Measurements from ENCODE around the gene ANO10.

The ANO10 gene

GRCh38 chr3:43425829-43426228 is 196.0 kb downstream of the ANO10 start:
- in situ Hi-C loops (cut with MboI; ENCODE audit: low sequenced_read_pairs) = no loop called here

GRCh38 chr3:43423639-43424038 is 198.2 kb downstream of the ANO10 start:
- in situ Hi-C loops (cut with MboI; ENCODE audit: low sequenced_read_pairs) = no loop called here

- in situ Hi-C loops (cut with MboI; ENCODE audit: low sequenced_read_pairs) = no loop called here
Observed at GRCh38 chr3:43423142-43423541, 198.7 kb downstream of the ANO10 start.

GRCh38 chr3:43418601-43419272 is 203.1 kb downstream of the ANO10 start:
- in situ Hi-C loops (cut with MboI; ENCODE audit: low sequenced_read_pairs) = no loop called here

- in situ Hi-C loops (cut with MboI; ENCODE audit: low sequenced_read_pairs) = no loop called here
Observed at GRCh38 chr3:43417133-43417532, 204.7 kb downstream of the ANO10 start.

- in situ Hi-C loops (cut with MboI; ENCODE audit: low sequenced_read_pairs) = no loop called here
Observed at GRCh38 chr3:43415088-43415487, 206.7 kb downstream of the ANO10 start.

GRCh38 chr3:43413676-43414368 is 208.0 kb downstream of the ANO10 start:
- in situ Hi-C loops (cut with MboI; ENCODE audit: low sequenced_read_pairs) = no loop called here

GRCh38 chr3:43411429-43411828 is 210.4 kb downstream of the ANO10 start:
- in situ Hi-C loops (cut with MboI; ENCODE audit: low sequenced_read_pairs) = no loop called here

- in situ Hi-C loops (cut with MboI; ENCODE audit: low sequenced_read_pairs) = no loop called here
Observed at GRCh38 chr3:43410592-43410991, 211.2 kb downstream of the ANO10 start.

GRCh38 chr3:43409506-43409905 is 212.3 kb downstream of the ANO10 start:
- in situ Hi-C loops (cut with MboI; ENCODE audit: low sequenced_read_pairs) = no loop called here

- in situ Hi-C loops (cut with MboI; ENCODE audit: low sequenced_read_pairs) = no loop called here
Observed at GRCh38 chr3:43406643-43407023, 215.2 kb downstream of the ANO10 start.

- in situ Hi-C loops (cut with MboI; ENCODE audit: low sequenced_read_pairs) = no loop called here
Observed at GRCh38 chr3:43405888-43406642, 215.7 kb downstream of the ANO10 start.

GRCh38 chr3:43400781-43401730 is 220.8 kb downstream of the ANO10 start:
- in situ Hi-C loops (cut with MboI; ENCODE audit: low sequenced_read_pairs) = no loop called here

- in situ Hi-C loops (cut with MboI; ENCODE audit: low sequenced_read_pairs) = no loop called here
Observed at GRCh38 chr3:43400167-43400566, 221.6 kb downstream of the ANO10 start.

- in situ Hi-C loops (cut with MboI; ENCODE audit: low sequenced_read_pairs) = no loop called here
Observed at GRCh38 chr3:43399034-43399433, 222.8 kb downstream of the ANO10 start.

- in situ Hi-C loops (cut with MboI; ENCODE audit: low sequenced_read_pairs) = no loop called here
Observed at GRCh38 chr3:43394041-43394554, 227.7 kb downstream of the ANO10 start.

GRCh38 chr3:43391621-43392020 is 230.2 kb downstream of the ANO10 start:
- in situ Hi-C loops (cut with MboI; ENCODE audit: low sequenced_read_pairs) = no loop called here

GRCh38 chr3:43390255-43390588 is 231.6 kb downstream of the ANO10 start:
- in situ Hi-C loops (cut with MboI; ENCODE audit: low sequenced_read_pairs) = no loop called here

- in situ Hi-C loops (cut with MboI; ENCODE audit: low sequenced_read_pairs) = no loop called here
Observed at GRCh38 chr3:43389388-43390254, 232.2 kb downstream of the ANO10 start.

GRCh38 chr3:43388915-43389314 is 232.9 kb downstream of the ANO10 start:
- in situ Hi-C loops (cut with MboI; ENCODE audit: low sequenced_read_pairs) = no loop called here

All from HL-60/S4 treated with phorbol 12-myristate 13-acetate at 8.2 ng/mL for 4 days and 3 days (cell line).